ENCODE results near the gene TECPR1. TPM values are rescaled to one million over a fixed set of nuclear protein-coding genes. Genes with fewer than 3 reads are reported as not detected.

Gene TECPR1
- polyA plus RNA-seq, 1 experiment = 3.5 TPM

- TF ChIP-seq, protein P1, sequence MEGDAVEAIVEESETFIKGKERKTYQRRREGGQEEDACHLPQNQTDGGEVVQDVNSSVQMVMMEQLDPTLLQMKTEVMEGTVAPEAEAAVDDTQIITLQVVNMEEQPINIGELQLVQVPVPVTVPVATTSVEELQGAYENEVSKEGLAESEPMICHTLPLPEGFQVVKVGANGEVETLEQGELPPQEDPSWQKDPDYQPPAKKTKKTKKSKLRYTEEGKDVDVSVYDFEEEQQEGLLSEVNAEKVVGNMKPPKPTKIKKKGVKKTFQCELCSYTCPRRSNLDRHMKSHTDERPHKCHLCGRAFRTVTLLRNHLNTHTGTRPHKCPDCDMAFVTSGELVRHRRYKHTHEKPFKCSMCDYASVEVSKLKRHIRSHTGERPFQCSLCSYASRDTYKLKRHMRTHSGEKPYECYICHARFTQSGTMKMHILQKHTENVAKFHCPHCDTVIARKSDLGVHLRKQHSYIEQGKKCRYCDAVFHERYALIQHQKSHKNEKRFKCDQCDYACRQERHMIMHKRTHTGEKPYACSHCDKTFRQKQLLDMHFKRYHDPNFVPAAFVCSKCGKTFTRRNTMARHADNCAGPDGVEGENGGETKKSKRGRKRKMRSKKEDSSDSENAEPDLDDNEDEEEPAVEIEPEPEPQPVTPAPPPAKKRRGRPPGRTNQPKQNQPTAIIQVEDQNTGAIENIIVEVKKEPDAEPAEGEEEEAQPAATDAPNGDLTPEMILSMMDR (IDR thresholded peaks at IDR 0.05; ENCODE audit: low read depth, low read length) = no peak
- H3K27me3 ChIP-seq (ENCODE audit: control insufficient read depth, insufficient read depth, low read length) = no peaks in the 10 kb centered on the region
- ChIA-PET POLR2A (no interaction called here), CTCF (no interaction called here)
- peak overlapping the region; percentile 90 for H3K4me3 ChIP-seq (ENCODE audit: low read depth, low read length)
- H3K9me3 ChIP-seq (ENCODE audit: control insufficient read depth, insufficient read depth, low read length) = no peaks in the 10 kb centered on the region; the same call in 1 of the 2 replicates
- H3K27ac ChIP-seq (ENCODE audit: low read depth, low read length) = no peak overlapping the region
- DNase-seq (ENCODE audit: low read depth, low spot score) = no peak
These were observed 31.8 kb upstream of the TECPR1 start for GRCh38 chr7:98283887-98284222.

- POLR2A ChIA-PET = interaction anchor here (0.6 kb wide), 1 partner anchor 21 kb away, joined by 5 read pairs; no protein-coding TSS in a partner anchor
- TF ChIP-seq, protein P1 (IDR thresholded peaks at IDR 0.05; ENCODE audit: low read depth, low read length) = no peak
- no peaks in the 10 kb centered on the region; the same call in 1 of the 2 replicates for H3K9me3 ChIP-seq (ENCODE audit: control insufficient read depth, insufficient read depth, low read length)
- H3K27me3 ChIP-seq (ENCODE audit: control insufficient read depth, insufficient read depth, low read length) = no peaks in the 10 kb centered on the region
- peak overlapping the region; percentile 31 for H3K27ac ChIP-seq (ENCODE audit: low read depth, low read length)
- DNase-seq (ENCODE audit: low read depth, low spot score) = no peak
- CTCF ChIA-PET = no interaction called here
- peak overlapping the region; percentile 90 for H3K4me3 ChIP-seq (ENCODE audit: low read depth, low read length)
These were observed 31.3 kb upstream of the TECPR1 start for GRCh38 chr7:98283127-98283886.

DNA sequence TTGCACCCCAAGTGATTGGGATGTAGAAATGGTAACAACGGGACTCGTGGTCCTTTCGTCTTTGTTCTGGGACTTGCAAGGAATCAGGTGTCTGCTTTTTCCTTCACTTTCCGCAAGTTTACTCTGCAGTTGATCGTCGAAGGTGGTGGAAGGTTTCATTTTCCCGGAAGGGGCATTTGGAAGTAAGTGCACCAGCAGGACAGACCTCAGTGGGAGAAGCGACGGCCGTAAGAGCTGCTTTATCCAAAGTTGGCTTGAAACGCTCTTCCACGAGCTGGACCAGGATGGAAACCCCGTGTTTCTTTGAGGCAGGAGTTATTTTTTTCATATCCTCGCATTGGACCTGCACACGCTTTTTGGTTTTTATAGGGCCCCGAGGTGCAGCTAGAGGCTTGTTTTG is 30.7 kb upstream of the TECPR1 start:
- CTCF ChIA-PET = no interaction called here
- Histone ChIP-seq H3K27me3 (ENCODE audit: control insufficient read depth, insufficient read depth, low read length) (no peaks in the 10 kb centered on the region), H3K27ac (ENCODE audit: low read depth, low read length) (no peak overlapping the region), H3K9me3 (ENCODE audit: control insufficient read depth, insufficient read depth, low read length) (no peaks in the 10 kb centered on the region; the same call in 1 of the 2 replicates), H3K4me3 (ENCODE audit: low read depth, low read length) (peak overlapping the region; percentile 90)
- no peak for DNase-seq (ENCODE audit: low read depth, low spot score)
- TF ChIP-seq, protein P1 (IDR thresholded peaks at IDR 0.05; ENCODE audit: low read depth, low read length) = no peak
- POLR2A ChIA-PET = interaction anchor here (0.6 kb wide), 1 partner anchor 22 kb away, joined by 5 read pairs; no protein-coding TSS in a partner anchor

- Histone ChIP-seq H3K4me3 (ENCODE audit: low read depth, low read length) (peak overlapping the region; percentile 90), H3K27ac (ENCODE audit: low read depth, low read length) (peak overlapping the region; percentile 21), H3K9me3 (ENCODE audit: control insufficient read depth, insufficient read depth, low read length) (no peaks in the 10 kb centered on the region; the same call in 1 of the 2 replicates), H3K27me3 (ENCODE audit: control insufficient read depth, insufficient read depth, low read length) (no peaks in the 10 kb centered on the region)
- ChIA-PET CTCF (interaction anchor here (0.6 kb wide), 1 partner anchor 667 kb away, joined by 4 read pairs; no protein-coding TSS in a partner anchor), POLR2A (no interaction called here)
- TF ChIP-seq, protein P1 (IDR thresholded peaks at IDR 0.05; ENCODE audit: low read depth, low read length) = no peak
- no peak for DNase-seq (ENCODE audit: low read depth, low spot score)
These were observed 29.9 kb upstream of the TECPR1 start for GRCh38 chr7:98281757-98282606.

Data from AG04450 (cell line).